NB4 (cell line): Measurements from ENCODE around the gene TMEM30A.

ENCODE experiments used
- MYC ChIP-seq: IDR thresholded peaks from 2 replicates; pipeline ENCODE4 v1.6.1; 2011; ENCODE audit warnings: low read depth, low read length
- POLR2A ChIP-seq: IDR thresholded peaks from 2 replicates; pipeline ENCODE4 v1.6.1; 2011; ENCODE audit warnings: mild to moderate bottlenecking; ENCODE audit not compliant: insufficient read length; ENCODE audit errors: extremely low read depth
- TF ChIP-seq, protein P1 (sequence below): IDR thresholded peaks from one replicate; pipeline ENCODE4 v1.5.1; 2012; ENCODE audit warnings: low read depth, low read length

DNA sequence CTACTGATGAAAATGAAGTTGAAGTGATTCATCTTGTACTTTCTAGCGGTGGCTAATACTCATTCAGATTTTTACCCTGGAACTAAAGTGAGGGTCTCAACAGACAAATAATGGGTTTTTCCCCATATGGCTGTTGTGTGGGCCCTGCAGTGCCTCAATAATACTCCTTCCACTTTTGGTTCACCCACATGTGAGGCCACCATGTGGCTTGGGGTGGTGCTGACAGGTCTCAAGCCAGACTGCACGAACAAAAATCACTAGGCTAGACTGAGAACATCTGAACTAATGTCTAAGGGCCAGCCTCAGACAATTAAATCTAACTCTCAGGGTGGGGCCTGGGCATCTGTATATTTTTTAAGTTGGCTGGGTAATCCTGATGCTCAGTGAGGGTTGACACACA is 70.9 kb downstream of the TMEM30A start:
- no peak for TF ChIP-seq MYC
- TF ChIP-seq, protein P1, sequence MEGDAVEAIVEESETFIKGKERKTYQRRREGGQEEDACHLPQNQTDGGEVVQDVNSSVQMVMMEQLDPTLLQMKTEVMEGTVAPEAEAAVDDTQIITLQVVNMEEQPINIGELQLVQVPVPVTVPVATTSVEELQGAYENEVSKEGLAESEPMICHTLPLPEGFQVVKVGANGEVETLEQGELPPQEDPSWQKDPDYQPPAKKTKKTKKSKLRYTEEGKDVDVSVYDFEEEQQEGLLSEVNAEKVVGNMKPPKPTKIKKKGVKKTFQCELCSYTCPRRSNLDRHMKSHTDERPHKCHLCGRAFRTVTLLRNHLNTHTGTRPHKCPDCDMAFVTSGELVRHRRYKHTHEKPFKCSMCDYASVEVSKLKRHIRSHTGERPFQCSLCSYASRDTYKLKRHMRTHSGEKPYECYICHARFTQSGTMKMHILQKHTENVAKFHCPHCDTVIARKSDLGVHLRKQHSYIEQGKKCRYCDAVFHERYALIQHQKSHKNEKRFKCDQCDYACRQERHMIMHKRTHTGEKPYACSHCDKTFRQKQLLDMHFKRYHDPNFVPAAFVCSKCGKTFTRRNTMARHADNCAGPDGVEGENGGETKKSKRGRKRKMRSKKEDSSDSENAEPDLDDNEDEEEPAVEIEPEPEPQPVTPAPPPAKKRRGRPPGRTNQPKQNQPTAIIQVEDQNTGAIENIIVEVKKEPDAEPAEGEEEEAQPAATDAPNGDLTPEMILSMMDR, result peak; percentile 17
- no peak for TF ChIP-seq POLR2A
